A673 (cell line): ENCODE data around the gene MLC1. TPM values are rescaled to one million over a fixed set of nuclear protein-coding genes. Genes with fewer than 3 reads are reported as not detected.

Experiments used
- BruUV-seq: library from RNA; stranded (reverse); fragments of 400-500 nt; replicated peaks from 2 replicates; lab custom pipeline; 2021; lab: Mats Ljungman, UMichigan
- CTCF ChIA-PET: fragments of 300-600 bp; sonication (Branson Sonifier 250); formaldehyde crosslinking; loops from one replicate; lab custom pipeline; 2022; ENCODE audit warnings: antibody characterized with exemption; lab: Charles Lee
- POLR2A ChIA-PET: fragments of 300-600 bp; sonication (Branson Sonifier 250); formaldehyde crosslinking; loops from one replicate; lab custom pipeline; 2022; ENCODE audit warnings: antibody characterized with exemption; ENCODE audit not compliant: low non-redundant PET; lab: Charles Lee
- DNase-seq: peaks from one replicate; pipeline ENCODE4 v3.0.0-alpha.2; 2015; ENCODE audit warnings: low spot score
- H3K27ac ChIP-seq: fragments of 200-600 bp; sonication (generic); 2 replicates; pipeline ENCODE4 v1.5.1; 2016; ENCODE audit warnings: mixed run types, low read depth, mild to moderate bottlenecking, mixed read lengths, antibody characterized with exemption, low read length; ENCODE audit not compliant: poor library complexity, severe bottlenecking
- H3K27me3 ChIP-seq: fragments of 200-600 bp; sonication (generic); replicated peaks from 2 replicates; pipeline ENCODE4 v1.6.1; 2017; ENCODE audit warnings: mixed run types, low read depth, mild to moderate bottlenecking, mixed read lengths, antibody characterized with exemption, low read length; ENCODE audit not compliant: insufficient read depth, poor library complexity
- H3K36me3 ChIP-seq: fragments of 200-600 bp; sonication (generic); 2 replicates; pipeline ENCODE4 v1.6.1; 2016; ENCODE audit warnings: mixed run types, mild to moderate bottlenecking, mixed read lengths, antibody characterized with exemption, low read length; ENCODE audit not compliant: insufficient read depth, poor library complexity, severe bottlenecking
- H3K4me1 ChIP-seq: fragments of 200-600 bp; sonication (generic); 2 replicates; pipeline ENCODE4 v1.6.1; 2017; ENCODE audit warnings: mixed run types, mild to moderate bottlenecking, mixed read lengths, antibody characterized with exemption, low read length; ENCODE audit not compliant: insufficient read depth, poor library complexity, severe bottlenecking
- H3K4me3 ChIP-seq: fragments of 200-600 bp; sonication (generic); 2 replicates; pipeline ENCODE4 v1.5.1; 2016; ENCODE audit warnings: low read depth, mixed run types, mild to moderate bottlenecking, mixed read lengths, low read length; ENCODE audit not compliant: poor library complexity, severe bottlenecking
- H3K9me3 ChIP-seq: fragments of 200-600 bp; sonication (generic); 2 replicates; pipeline ENCODE4 v1.6.1; 2016; ENCODE audit warnings: mixed run types, low read depth, mild to moderate bottlenecking, mixed read lengths, antibody characterized with exemption, low read length; ENCODE audit not compliant: poor library complexity, severe bottlenecking
- EZH2 ChIP-seq: fragments of 200-600 bp; sonication (generic); IDR thresholded peaks from 2 replicates; pipeline ENCODE4 v1.6.1; 2017; ENCODE audit warnings: borderline replicate concordance, low read depth, mild to moderate bottlenecking, mixed read lengths, antibody characterized with exemption, low read length; ENCODE audit not compliant: poor library complexity, severe bottlenecking
- intact Hi-C: fragments of 100-400 bp; cut with micrococcal nuclease; formaldehyde crosslinking; loops from one replicate; pipeline ENCODE4 v1.10.0; 2022; ENCODE audit not compliant: unreplicated experiment
- total RNA-seq: library from RNA; stranded (reverse); gene quantifications from 2 replicates; pipeline ENCODE4 v1.2.3, GENCODE V29; 2021
- TF ChIP-seq, protein P1 (sequence below): fragments of 300-800, 200-600 bp; sonication (generic); conservative IDR thresholded peaks from 2 replicates; pipeline ENCODE4 v1.5.1; 2017; ENCODE audit warnings: low read depth, mild to moderate bottlenecking, antibody characterized with exemption, low read length, moderate library complexity, mixed read lengths

Gene MLC1
- total RNA-seq, 1 experiment from 2014 or later: 0.75 TPM

DNA sequence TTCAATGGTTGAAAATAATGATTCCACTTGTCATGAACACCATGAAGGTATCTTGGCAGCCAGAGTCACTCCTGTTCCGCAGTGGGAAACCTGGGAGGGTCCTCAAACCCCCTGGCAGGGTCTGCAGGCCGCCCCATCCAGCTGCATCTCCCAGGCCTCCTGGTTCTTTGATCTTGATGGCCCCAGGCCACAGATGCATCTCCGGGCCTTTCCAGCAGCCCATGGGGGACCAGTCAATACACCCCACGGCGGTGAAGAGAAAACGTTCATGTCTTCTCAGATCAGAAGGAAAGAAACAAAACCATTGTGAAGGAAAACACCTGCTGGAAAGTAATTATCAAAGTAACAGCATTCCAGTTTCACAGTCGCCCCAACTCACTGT is 25.4 kb downstream of the MLC1 start:
- intact Hi-C loops: no loop called here
- BruUV-seq: no TSS peak
- H3K27ac ChIP-seq: no peak overlapping the region
- H3K36me3 ChIP-seq: no peaks in the 10 kb centered on the region
- H3K4me1 ChIP-seq: peaks cover 11% of the 10 kb centered on the region
- no peaks in the 10 kb centered on the region for H3K9me3 ChIP-seq
- ChIA-PET CTCF (interaction anchor here (1.1 kb wide), 1 partner anchor 30 kb away, joined by 3 read pairs; no protein-coding TSS in a partner anchor), POLR2A (no interaction called here)
- DNase-seq: no peak
- H3K27me3 ChIP-seq: peaks cover 16% of the 10 kb centered on the region
- TF ChIP-seq, protein P1, sequence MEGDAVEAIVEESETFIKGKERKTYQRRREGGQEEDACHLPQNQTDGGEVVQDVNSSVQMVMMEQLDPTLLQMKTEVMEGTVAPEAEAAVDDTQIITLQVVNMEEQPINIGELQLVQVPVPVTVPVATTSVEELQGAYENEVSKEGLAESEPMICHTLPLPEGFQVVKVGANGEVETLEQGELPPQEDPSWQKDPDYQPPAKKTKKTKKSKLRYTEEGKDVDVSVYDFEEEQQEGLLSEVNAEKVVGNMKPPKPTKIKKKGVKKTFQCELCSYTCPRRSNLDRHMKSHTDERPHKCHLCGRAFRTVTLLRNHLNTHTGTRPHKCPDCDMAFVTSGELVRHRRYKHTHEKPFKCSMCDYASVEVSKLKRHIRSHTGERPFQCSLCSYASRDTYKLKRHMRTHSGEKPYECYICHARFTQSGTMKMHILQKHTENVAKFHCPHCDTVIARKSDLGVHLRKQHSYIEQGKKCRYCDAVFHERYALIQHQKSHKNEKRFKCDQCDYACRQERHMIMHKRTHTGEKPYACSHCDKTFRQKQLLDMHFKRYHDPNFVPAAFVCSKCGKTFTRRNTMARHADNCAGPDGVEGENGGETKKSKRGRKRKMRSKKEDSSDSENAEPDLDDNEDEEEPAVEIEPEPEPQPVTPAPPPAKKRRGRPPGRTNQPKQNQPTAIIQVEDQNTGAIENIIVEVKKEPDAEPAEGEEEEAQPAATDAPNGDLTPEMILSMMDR: no peak
- no peak for TF ChIP-seq EZH2
- H3K4me3 ChIP-seq: no peak overlapping the region

DNA sequence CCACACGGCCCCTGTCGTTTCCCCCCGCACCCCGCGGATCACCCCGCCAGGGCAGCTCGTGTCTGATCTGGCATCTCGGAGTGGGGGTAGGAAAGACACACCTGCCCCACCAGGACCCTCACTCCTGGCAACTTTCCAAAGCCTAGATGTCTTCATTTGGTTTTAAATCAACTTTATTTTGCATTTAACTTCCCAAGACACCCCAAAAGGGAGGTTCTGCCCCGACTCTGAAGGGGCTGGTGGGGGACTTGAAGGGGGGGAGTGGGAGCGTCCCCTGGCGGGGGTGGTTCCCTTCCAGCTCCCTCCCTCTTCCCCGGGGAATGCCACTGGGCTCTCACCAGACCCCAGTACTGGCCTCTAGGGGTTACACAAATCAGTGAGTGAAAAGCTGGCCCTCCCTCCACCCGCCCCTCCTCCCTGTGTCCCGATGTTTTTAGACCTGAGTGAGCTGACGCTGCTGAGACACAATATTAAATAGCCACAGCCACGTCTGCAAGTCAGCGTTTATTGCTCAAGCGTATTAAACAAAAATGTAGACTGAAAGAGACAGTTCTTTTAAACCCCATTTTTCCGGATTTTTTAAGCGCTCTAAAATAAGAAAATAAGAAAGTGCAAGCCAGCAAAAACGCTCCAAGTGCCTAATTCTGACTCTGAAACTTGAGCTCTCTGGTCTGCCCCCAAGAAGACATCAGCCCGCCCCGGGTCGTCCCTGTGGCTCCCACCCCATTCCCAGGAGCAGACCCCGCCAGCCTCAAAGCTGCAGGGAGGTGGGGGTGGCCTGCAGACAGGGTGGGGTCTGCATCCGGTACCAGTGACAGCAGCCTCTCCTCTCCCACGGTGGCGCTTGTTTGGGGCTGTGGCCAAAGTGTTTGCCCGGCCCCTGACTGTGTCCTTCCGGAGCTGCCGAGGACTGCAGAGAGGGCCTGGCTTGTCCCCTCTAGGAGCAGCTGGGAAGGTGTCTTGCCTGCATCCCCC is 26.0 kb downstream of the MLC1 start:
- ChIA-PET CTCF (interaction anchor here (1.1 kb wide), 1 partner anchor 29 kb away, joined by 3 read pairs; no protein-coding TSS in a partner anchor), POLR2A (no interaction called here)
- peaks cover 16% of the 10 kb centered on the region for H3K27me3 ChIP-seq
- intact Hi-C loops: no loop called here
- no TSS peak for BruUV-seq
- H3K4me3 ChIP-seq: peak overlapping the region; percentile 8
- H3K27ac ChIP-seq: no peak overlapping the region
- peaks cover 11% of the 10 kb centered on the region for H3K4me1 ChIP-seq
- TF ChIP-seq, protein P1: 0 out of 2 replicates have a peak, but pooled peaks have one; percentile 19
- TF ChIP-seq EZH2: no peak
- DNase-seq: peak; percentile 53
- H3K9me3 ChIP-seq: no peaks in the 10 kb centered on the region
- H3K36me3 ChIP-seq: no peaks in the 10 kb centered on the region

DNA sequence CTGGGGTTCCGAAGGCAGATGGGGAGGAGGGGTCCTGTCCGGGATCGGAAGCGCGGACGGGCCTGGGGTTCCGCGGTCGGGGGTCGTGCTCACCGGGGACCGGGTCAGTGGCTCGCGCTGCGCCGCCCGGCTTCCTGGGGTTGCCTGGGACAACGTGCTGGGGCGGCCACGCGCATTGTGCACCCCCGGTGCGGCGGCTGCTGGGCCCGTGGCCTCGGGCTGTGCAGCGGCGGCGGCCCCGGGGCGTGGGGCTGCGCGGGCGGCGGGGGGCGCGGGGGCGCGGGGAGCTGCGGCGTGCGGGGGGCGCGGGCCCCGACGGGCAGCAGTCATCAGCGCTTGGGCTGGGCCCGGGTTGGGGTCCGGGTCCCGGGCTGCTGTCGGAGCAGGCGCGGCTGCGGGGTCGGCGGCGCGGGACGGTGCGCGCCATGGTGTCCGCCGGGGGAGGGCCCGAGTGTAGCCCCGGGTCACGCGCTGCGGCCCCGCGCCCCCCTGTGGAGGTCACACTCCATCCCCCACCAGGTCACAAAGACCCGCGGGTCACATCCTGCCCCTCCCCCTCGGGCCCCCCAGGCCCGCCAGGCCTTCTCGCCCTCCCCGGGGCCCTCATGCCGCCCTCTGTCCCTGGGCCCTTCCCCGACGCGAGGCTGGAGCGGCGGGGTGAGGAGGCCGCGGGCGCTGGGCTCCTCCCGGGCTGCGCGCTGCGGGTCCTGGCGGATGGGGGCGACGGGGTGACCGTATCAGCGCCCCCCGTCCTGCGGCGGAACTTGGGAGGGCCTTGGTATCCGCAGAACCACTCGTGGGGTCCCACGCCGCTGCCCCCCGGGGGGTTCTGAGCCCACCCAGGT is 26.9 kb downstream of the MLC1 start, which contains the start of gene TTLL8:
Gene TTLL8, minus strand, starts transcription at position 238 of the 845 bp plus-strand sequence.
- DNase-seq: no peak
- BruUV-seq: no TSS peak
- Histone ChIP-seq H3K9me3 (no peaks in the 10 kb centered on the region), H3K4me3 (peak within 1 kb of the TSS; percentile 8), H3K27me3 (peaks cover 16% of the 10 kb centered on the region), H3K36me3 (no peaks in the 10 kb centered on the region), H3K4me1 (peaks cover 11% of the 10 kb centered on the region), H3K27ac (no peak within 1 kb of the TSS)
- ChIA-PET CTCF (no interaction called here), POLR2A (no interaction called here)
- intact Hi-C loops: no loop called here
- TF ChIP-seq EZH2: peak; percentile 62
- TF ChIP-seq, protein P1: no peak
